Measurements from ENCODE around the gene DUS1L. TPM values are rescaled to one million over a fixed set of nuclear protein-coding genes. Genes with fewer than 3 reads are reported as not detected.
A peak's percentile ranks its signal among the peaks of the same experiment; 100 is the strongest.
"Not testable (repeated sequence)": the region's sequence is repeated elsewhere in the genome, so short reads cannot be mapped to it uniquely, and the experiment has no call there.

Gene DUS1L
- polyA plus RNA-seq, 1 donor = 90.4 TPM

DNA sequence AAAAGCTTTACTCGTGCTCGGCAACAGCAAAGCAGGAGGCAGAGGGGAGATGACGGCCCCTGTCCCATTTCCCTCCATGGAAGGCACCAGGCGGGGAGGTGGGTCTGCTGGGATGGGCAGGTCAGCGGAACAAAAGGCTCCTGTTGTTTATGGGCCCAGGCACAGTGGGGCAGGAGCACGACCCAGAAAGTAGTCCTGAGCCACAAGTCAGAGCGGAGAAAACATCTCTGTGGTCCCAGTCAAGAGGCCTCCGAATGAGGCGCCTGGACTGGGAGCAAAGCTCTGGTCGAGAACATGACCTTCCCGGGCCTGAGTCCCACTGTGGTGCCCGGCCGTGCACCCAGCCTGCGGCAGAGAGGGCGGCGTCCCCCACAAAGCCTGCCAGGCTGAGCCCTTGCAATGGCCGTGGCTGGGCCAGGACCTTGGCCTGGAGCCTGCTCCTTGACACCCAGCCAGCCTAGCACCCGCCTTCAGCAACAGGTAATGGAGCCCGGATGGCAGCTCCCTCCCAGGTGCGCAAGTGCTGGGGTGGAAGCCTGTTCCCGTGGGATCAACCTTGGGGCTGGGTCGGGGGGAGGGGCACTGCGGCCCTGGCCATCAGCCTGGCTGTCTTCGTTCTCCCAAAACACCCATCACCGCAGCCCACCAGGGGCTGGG, 17.6 kb downstream of the DUS1L start:
- no peak for DNase-seq
- Histone ChIP-seq H3K4me3 (ENCODE audit: low read length) (no peak overlapping the region), H3K27ac (ENCODE audit: low read length) (no peak overlapping the region), H3K9me3 (ENCODE audit: control insufficient read depth, low read depth, low read length) (no peaks in the 10 kb centered on the region), H3K27me3 (ENCODE audit: control insufficient read depth, insufficient read depth, low read length) (no peaks in the 10 kb centered on the region), H3K36me3 (ENCODE audit: control insufficient read depth, insufficient read depth, low read length) (peaks cover 37% of the 10 kb centered on the region), H3K4me1 (ENCODE audit: control insufficient read depth, insufficient read depth, low read length) (peaks cover 15% of the 10 kb centered on the region)
- no CpG with 5 or more reads among the region's 25 CpGs for WGBS (ENCODE audit: insufficient coverage, low lambda C conversion rate)

DNA sequence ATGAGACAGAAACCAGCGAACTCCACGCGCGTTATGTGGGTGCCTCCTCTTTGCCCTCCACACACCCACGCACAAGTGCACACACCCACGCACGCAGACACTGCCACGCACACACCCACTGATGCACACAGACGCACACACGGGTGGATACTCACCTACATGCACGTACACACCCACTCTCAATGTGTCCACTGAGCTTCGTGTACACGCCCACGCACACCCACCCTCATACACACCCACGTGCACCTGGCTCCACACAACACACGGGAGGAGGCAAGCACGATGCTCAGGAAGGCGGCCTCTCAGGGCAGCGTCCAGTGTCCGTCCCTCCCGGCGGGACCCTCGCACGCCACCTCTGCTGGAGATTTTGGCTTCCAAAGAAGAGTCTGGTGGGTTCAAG, 18.2 kb downstream of the DUS1L start:
- no peak overlapping the region for H3K27ac ChIP-seq (ENCODE audit: low read length)
- 95% methylated on average over 4 of the region's 24 CpGs for WGBS (ENCODE audit: insufficient coverage, low lambda C conversion rate)
- DNase-seq = no peak
- peaks cover 36% of the 10 kb centered on the region for H3K36me3 ChIP-seq (ENCODE audit: control insufficient read depth, insufficient read depth, low read length)
- no peak overlapping the region for H3K4me3 ChIP-seq (ENCODE audit: low read length)
- no peaks in the 10 kb centered on the region for H3K27me3 ChIP-seq (ENCODE audit: control insufficient read depth, insufficient read depth, low read length)
- H3K4me1 ChIP-seq (ENCODE audit: control insufficient read depth, insufficient read depth, low read length) = peaks cover 9% of the 10 kb centered on the region
- no peaks in the 10 kb centered on the region for H3K9me3 ChIP-seq (ENCODE audit: control insufficient read depth, low read depth, low read length)

DNA sequence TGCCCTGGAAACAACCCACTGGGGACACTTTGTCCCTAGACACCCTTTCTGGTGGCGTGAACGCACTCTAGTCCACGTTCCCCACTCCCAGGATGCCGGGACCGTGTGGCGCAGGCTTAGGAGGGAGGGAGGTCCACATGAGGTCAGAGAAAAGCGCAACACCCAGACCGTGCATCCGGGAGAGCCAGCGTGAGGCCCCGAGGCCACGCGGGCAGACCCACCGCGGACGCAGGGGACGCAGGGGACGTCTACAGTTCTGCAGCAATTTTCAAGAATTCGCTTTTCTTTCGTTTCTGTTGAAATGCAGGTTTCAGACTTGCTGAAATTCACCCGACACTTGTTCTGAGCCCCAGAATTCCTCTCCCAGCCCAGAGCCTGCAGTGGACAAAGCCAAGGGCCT, 18.7 kb downstream of the DUS1L start:
- Histone ChIP-seq H3K9me3 (ENCODE audit: control insufficient read depth, low read depth, low read length) (no peaks in the 10 kb centered on the region), H3K27ac (ENCODE audit: low read length) (no peak overlapping the region), H3K36me3 (ENCODE audit: control insufficient read depth, insufficient read depth, low read length) (peaks cover 36% of the 10 kb centered on the region), H3K4me3 (ENCODE audit: low read length) (no peak overlapping the region), H3K4me1 (ENCODE audit: control insufficient read depth, insufficient read depth, low read length) (peaks cover 8% of the 10 kb centered on the region), H3K27me3 (ENCODE audit: control insufficient read depth, insufficient read depth, low read length) (no peaks in the 10 kb centered on the region)
- DNase-seq = no peak
- 86% methylated on average over 1 of the region's 21 CpGs for WGBS (ENCODE audit: insufficient coverage, low lambda C conversion rate)

DNA sequence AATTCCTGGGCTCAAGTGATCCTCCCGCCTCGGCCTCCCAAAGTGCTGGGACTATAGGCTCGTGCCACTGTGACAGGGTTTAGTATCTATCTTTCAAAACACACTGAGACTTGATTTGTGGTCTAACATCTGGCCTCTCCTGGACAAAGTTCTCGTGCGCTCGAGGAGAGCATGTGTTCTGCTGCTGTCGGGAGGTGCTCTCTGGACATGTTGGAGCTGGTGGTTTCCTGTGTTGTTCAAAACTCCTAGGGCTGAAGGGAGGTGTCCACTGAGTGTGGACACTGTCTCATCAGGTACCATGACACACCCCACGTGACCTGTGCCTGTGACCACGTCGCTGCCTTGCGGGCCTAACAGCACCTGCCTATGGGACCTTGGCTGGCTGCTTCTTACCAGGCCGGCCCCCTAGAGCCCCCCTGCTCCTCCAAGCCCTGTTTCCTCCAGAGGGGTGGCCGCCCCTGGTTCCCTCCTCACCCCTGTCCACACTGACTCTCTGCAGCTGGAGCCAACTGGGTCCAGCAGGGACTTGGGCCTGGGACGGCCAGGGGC, 19.6 kb downstream of the DUS1L start:
- H3K9me3 ChIP-seq (ENCODE audit: control insufficient read depth, low read depth, low read length) = no peaks in the 10 kb centered on the region
- H3K27ac ChIP-seq (ENCODE audit: low read length) = no peak overlapping the region
- peak in 1 of 2 donors; percentile 47 for DNase-seq
- H3K4me3 ChIP-seq (ENCODE audit: low read length) = no peak overlapping the region
- peaks cover 36% of the 10 kb centered on the region for H3K36me3 ChIP-seq (ENCODE audit: control insufficient read depth, insufficient read depth, low read length)
- H3K27me3 ChIP-seq (ENCODE audit: control insufficient read depth, insufficient read depth, low read length) = no peaks in the 10 kb centered on the region
- peaks cover 8% of the 10 kb centered on the region for H3K4me1 ChIP-seq (ENCODE audit: control insufficient read depth, insufficient read depth, low read length)
- no CpG with 5 or more reads among the region's 14 CpGs for WGBS (ENCODE audit: insufficient coverage, low lambda C conversion rate)

DNA sequence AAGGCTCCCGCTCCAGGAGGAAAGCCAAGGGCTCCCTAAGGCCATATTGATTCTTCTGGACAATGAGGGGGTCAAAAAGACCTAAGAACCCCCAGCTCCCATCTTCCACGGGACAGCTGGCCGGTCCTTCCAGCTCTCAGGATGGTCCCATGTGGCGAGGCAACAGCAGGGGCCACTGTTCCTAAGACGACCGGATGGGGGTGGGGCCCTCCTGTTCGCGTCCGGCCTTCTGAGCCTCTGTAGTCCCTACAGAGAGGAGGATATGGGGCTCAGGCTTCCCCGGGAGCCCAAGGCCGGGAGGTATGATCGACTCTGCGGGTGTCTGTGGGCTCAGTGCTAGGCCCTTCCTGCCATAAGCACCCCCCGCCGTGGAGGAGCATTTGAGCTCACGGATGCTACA, 22.1 kb downstream of the DUS1L start:
- Histone ChIP-seq H3K36me3 (ENCODE audit: control insufficient read depth, insufficient read depth, low read length) (peaks cover 18% of the 10 kb centered on the region), H3K27ac (ENCODE audit: low read length) (no peak overlapping the region), H3K27me3 (ENCODE audit: control insufficient read depth, insufficient read depth, low read length) (no peaks in the 10 kb centered on the region), H3K4me3 (ENCODE audit: low read length) (no peak overlapping the region), H3K4me1 (ENCODE audit: control insufficient read depth, insufficient read depth, low read length) (no peaks in the 10 kb centered on the region), H3K9me3 (ENCODE audit: control insufficient read depth, low read depth, low read length) (no peaks in the 10 kb centered on the region)
- no CpG with 5 or more reads among the region's 16 CpGs for WGBS (ENCODE audit: insufficient coverage, low lambda C conversion rate)
- no peak for DNase-seq

DNA sequence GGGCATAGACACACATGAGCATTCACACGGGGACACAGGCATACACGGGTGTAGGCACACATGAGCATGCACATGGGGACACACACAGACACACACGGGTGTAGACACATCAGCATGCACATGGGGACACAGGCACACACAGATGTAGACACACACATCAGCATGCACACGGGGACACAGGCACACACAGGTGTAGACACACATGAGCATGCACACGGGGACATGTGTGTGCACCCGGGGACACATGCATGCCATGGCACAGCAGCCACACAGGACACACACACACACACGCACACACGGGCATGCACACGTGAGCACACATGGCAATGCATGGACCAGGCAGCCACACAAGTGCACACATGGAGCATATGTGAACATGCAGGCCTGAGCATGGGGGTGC, 23.0 kb downstream of the DUS1L start:
- no peaks in the 10 kb centered on the region for H3K9me3 ChIP-seq (ENCODE audit: control insufficient read depth, low read depth, low read length)
- no peak overlapping the region for H3K27ac ChIP-seq (ENCODE audit: low read length)
- no peak for DNase-seq
- peaks cover 9% of the 10 kb centered on the region for H3K36me3 ChIP-seq (ENCODE audit: control insufficient read depth, insufficient read depth, low read length)
- no CpG with 5 or more reads among the region's 9 CpGs for WGBS (ENCODE audit: insufficient coverage, low lambda C conversion rate)
- no peak overlapping the region for H3K4me3 ChIP-seq (ENCODE audit: low read length)
- H3K27me3 ChIP-seq (ENCODE audit: control insufficient read depth, insufficient read depth, low read length) = no peaks in the 10 kb centered on the region
- peaks cover 5% of the 10 kb centered on the region for H3K4me1 ChIP-seq (ENCODE audit: control insufficient read depth, insufficient read depth, low read length)

DNA sequence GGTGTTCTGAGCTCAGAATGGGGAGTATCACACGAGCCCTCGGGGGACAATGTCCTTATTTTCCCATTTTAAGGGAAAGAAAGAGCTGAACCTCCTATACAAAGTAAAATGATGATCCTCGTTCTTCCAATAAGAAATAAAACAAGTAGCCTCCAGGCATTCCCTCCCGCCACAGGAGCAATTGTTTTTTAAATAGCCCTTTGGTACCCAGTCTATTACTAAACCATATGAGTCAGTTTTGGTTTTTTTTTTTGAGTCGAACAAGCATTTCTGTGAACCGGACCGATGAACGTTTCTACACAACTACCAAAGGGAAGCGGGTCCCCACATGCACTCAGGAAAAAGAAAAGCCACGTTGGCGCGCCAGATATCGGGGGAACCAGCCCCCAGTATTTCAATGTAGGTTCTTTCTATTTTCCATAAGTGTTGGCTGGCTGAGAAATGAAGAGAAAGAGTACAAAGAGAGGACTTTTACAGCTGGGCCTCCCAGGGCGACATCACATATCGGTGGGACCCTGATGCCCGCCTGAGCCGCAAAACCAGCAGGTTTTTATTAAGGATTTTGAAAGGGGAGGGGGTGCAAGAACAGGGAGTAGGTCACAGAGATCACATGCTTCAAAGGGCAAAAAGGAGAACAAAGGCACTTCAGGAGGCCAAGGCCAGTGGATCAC, 24.3 kb downstream of the DUS1L start:
- Histone ChIP-seq H3K4me3 (ENCODE audit: low read length) (no peak overlapping the region), H3K4me1 (ENCODE audit: control insufficient read depth, insufficient read depth, low read length) (peaks cover 11% of the 10 kb centered on the region), H3K27me3 (ENCODE audit: control insufficient read depth, insufficient read depth, low read length) (no peaks in the 10 kb centered on the region), H3K27ac (ENCODE audit: low read length) (no peak overlapping the region), H3K9me3 (ENCODE audit: control insufficient read depth, low read depth, low read length) (no peaks in the 10 kb centered on the region), H3K36me3 (ENCODE audit: control insufficient read depth, insufficient read depth, low read length) (no peaks in the 10 kb centered on the region)
- no CpG with 5 or more reads among the region's 17 CpGs for WGBS (ENCODE audit: insufficient coverage, low lambda C conversion rate)
- DNase-seq = no peak

DNA sequence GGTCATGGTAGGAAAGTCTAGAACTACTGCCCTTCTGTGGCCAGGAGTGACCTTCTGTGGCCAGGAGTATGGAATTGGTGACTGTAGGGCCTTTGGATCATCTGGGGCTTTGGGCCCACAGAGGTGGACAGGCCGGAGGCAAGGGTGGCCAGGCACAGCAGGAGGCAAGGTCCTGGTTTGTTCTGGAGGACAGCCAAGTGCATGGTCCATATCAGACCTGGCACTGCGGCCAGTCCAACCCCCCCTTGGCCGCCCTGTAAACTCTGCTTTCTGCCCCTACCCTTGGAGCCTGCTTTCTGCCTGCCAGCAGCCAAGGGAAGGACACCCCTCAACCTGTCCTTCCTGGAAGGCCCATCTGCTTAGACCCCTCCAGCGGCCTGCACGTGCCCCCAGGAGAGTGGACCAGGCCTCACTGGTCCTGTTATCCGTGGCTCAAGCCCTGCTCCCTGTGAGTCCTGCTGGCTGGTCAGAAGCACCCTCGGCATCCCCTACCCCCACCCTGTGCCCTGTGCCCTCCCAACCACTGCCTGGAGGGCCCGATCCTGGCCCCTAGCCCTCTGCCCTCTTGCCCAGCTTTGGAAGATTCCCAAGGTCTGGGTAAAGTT, 25.8 kb downstream of the DUS1L start:
- no peaks in the 10 kb centered on the region for H3K27me3 ChIP-seq (ENCODE audit: control insufficient read depth, insufficient read depth, low read length)
- no peak overlapping the region for H3K4me3 ChIP-seq (ENCODE audit: low read length)
- no peak for DNase-seq
- peaks cover 17% of the 10 kb centered on the region for H3K4me1 ChIP-seq (ENCODE audit: control insufficient read depth, insufficient read depth, low read length)
- H3K27ac ChIP-seq (ENCODE audit: low read length) = no peak overlapping the region
- H3K9me3 ChIP-seq (ENCODE audit: control insufficient read depth, low read depth, low read length) = no peaks in the 10 kb centered on the region
- no CpG with 5 or more reads among the region's 8 CpGs for WGBS (ENCODE audit: insufficient coverage, low lambda C conversion rate)
- H3K36me3 ChIP-seq (ENCODE audit: control insufficient read depth, insufficient read depth, low read length) = peaks cover 4% of the 10 kb centered on the region

DNA sequence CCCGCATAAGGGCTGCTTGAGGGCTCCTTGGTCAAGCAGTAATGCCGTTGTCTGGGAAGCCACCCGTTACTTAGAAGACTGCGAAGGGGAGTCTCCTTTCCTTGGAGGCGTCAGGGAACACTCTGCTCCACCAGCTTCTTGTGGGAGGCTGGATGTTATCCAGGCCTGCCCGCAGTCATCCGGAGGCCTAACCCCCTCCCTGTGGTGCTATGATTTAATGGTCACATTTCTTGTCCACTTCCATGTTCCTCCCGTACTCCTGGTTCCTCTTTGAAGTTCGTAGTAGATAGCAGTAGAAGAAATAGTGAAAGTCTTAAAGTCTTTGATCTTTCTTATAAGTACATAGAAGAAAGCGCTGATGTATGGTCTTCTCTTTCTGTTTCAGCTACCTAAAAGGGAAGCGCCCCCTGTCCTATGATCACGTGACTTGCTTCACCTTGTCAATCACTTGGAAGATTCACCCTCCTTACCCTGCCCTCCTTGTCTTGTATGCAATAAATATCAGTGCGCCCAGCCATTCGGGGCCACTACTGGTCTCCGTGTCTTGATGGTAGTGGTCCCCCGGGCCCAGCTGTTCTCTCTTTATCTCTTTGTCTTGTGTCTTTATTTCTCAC, 26.7 kb downstream of the DUS1L start:
- H3K4me3 ChIP-seq (ENCODE audit: low read length); H3K27ac ChIP-seq (ENCODE audit: low read length); H3K9me3 ChIP-seq (ENCODE audit: control insufficient read depth, low read depth, low read length); DNase-seq; H3K36me3 ChIP-seq (ENCODE audit: control insufficient read depth, insufficient read depth, low read length); H3K27me3 ChIP-seq (ENCODE audit: control insufficient read depth, insufficient read depth, low read length): not testable (repeated sequence)
- H3K4me1 ChIP-seq (ENCODE audit: control insufficient read depth, insufficient read depth, low read length) = peaks cover 17% of the 10 kb centered on the region
- no CpG with 5 or more reads among the region's 16 CpGs for WGBS (ENCODE audit: insufficient coverage, low lambda C conversion rate)

DNA sequence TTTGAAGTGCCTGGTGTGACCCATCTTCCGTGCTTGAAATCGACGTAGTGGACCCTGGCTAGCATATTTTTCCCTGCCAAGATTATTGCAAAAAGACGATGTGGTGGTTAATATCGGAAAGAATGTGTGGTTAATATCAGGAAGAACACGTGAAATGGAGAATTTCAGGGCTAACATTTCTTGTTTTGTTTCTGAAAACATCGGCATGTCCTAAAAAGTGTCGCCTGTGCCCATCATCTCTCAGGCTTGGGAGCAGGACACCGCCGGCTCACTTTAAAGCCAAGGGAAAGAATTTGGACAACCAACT, 27.8 kb downstream of the DUS1L start:
- peak overlapping the region; percentile 95 for H3K27ac ChIP-seq (ENCODE audit: low read length)
- no peak for DNase-seq
- peak overlapping the region; percentile 31 for H3K4me3 ChIP-seq (ENCODE audit: low read length)
- H3K9me3 ChIP-seq (ENCODE audit: control insufficient read depth, low read depth, low read length) = no peaks in the 10 kb centered on the region
- H3K4me1 ChIP-seq (ENCODE audit: control insufficient read depth, insufficient read depth, low read length) = peaks cover 17% of the 10 kb centered on the region
- peaks cover 4% of the 10 kb centered on the region for H3K36me3 ChIP-seq (ENCODE audit: control insufficient read depth, insufficient read depth, low read length)
- no peaks in the 10 kb centered on the region for H3K27me3 ChIP-seq (ENCODE audit: control insufficient read depth, insufficient read depth, low read length)
- no CpG with 5 or more reads among the region's 10 CpGs for WGBS (ENCODE audit: insufficient coverage, low lambda C conversion rate)

Data from large intestine (tissue), 3 donors.